HUES48 (cell line): Measurements from ENCODE around the gene ECE1.

ENCODE experiments used
- H3K27ac ChIP-seq: one replicate; pipeline ENCODE4 v1.7.0; 2013; ENCODE audit warnings: low read depth, low read length, inconsistent platforms
- H3K27me3 ChIP-seq: 2 replicates; pipeline ENCODE4 v1.6.1; 2013; ENCODE audit warnings: mild to moderate bottlenecking, low read length; ENCODE audit not compliant: control insufficient read depth, insufficient read depth
- H3K36me3 ChIP-seq: 2 replicates; pipeline ENCODE4 v1.6.1; 2013; ENCODE audit warnings: low read length; ENCODE audit not compliant: control insufficient read depth, insufficient read depth
- H3K4me1 ChIP-seq: 2 replicates; pipeline ENCODE4 v1.6.1; 2013; ENCODE audit warnings: mild to moderate bottlenecking, low read length; ENCODE audit not compliant: control insufficient read depth, insufficient read depth
- H3K4me3 ChIP-seq: 2 replicates; pipeline ENCODE4 v1.5.1; 2013; ENCODE audit warnings: mild to moderate bottlenecking, low read depth, low read length
- H3K9ac ChIP-seq: 2 replicates; pipeline ENCODE4 v1.6.1; 2013; ENCODE audit warnings: mild to moderate bottlenecking, low read depth, low read length, moderate library complexity
- H3K9me3 ChIP-seq: 2 replicates; pipeline ENCODE4 v1.6.1; 2013; ENCODE audit warnings: low read length; ENCODE audit not compliant: control insufficient read depth, insufficient read depth

The ECE1 gene

GRCh38 chr1:21317035-21317689 lies 26.9 kb upstream of the ECE1 start:
- Histone ChIP-seq H3K27ac (no peak overlapping the region), H3K4me1 (peaks cover 57% of the 10 kb centered on the region), H3K4me3 (no peak overlapping the region), H3K9ac (no peak overlapping the region), H3K27me3 (no peaks in the 10 kb centered on the region), H3K36me3 (no peaks in the 10 kb centered on the region), H3K9me3 (no peaks in the 10 kb centered on the region)

DNA sequence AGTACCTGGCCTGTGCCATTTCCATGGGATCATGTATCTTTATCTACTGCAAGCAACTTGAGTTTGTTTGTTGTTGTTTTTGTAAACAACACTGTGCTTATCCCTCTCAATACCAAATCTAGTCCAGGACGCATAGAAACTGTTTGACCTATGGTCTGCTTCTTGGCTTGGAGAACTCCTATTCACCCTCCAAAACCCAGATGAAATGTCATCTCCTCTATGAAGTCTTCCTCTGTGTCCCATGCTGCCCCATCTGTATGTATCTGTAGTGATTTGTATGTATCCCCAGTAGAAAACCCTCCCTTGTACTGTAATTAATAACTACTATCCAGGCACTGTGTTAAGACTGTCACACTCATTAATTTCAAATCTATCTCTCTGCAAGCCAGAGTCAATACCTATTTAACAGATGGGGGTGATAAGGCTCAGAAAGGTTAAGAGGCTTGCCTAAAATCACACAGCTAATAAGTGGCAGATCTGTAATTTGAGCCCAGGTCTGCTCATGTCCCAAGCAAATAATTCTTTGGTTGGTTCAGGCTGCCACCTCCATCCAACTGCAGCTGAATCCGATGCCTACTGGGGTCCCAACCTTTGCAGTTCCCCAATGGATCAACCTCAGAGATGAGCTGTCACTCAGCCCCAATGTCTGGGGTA lies 24.6 kb upstream of the ECE1 start:
- peaks cover 42% of the 10 kb centered on the region for H3K4me1 ChIP-seq
- H3K9me3 ChIP-seq, result no peaks in the 10 kb centered on the region
- no peak overlapping the region for H3K9ac ChIP-seq
- H3K4me3 ChIP-seq, result no peak overlapping the region
- no peaks in the 10 kb centered on the region for H3K36me3 ChIP-seq
- no peaks in the 10 kb centered on the region for H3K27me3 ChIP-seq
- peak overlapping the region; percentile 65 for H3K27ac ChIP-seq

GRCh38 chr1:21313886-21314721 lies 23.8 kb upstream of the ECE1 start:
- Histone ChIP-seq H3K36me3 (no peaks in the 10 kb centered on the region), H3K9ac (no peak overlapping the region), H3K27me3 (no peaks in the 10 kb centered on the region), H3K4me3 (no peak overlapping the region), H3K27ac (peak overlapping the region; percentile 65), H3K9me3 (no peaks in the 10 kb centered on the region), H3K4me1 (peaks cover 35% of the 10 kb centered on the region)

GRCh38 chr1:21313203-21313885 lies 23.1 kb upstream of the ECE1 start:
- Histone ChIP-seq H3K4me1 (peaks cover 35% of the 10 kb centered on the region), H3K27me3 (no peaks in the 10 kb centered on the region), H3K4me3 (no peak overlapping the region), H3K27ac (no peak overlapping the region), H3K36me3 (no peaks in the 10 kb centered on the region), H3K9ac (no peak overlapping the region), H3K9me3 (no peaks in the 10 kb centered on the region)

DNA sequence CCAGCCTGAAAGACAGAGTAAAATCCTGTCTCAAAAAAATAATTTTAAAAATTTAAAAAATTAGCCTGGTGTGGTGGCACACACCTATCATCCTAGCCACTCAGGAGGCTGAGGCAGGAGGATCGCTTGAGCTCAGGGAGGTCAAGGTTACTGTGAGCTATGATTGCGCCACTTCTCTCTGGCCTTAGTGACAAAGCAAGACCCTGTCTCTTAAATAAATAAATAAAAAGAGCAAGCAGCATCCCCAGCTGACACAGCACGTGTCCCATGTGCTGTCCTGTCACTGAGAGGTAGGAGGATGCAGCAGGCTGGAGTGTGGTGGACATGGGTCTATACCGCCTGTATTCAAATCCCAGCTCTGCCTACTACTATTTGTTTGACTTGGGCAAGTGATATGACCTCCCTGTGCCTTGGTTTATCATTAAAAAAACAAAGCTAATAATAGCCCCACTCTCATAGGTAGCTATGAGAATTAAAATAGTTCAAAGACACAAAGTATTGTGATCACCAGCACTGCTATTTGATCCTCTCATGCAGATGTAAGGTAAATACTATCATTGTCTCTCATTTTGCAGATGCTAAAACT lies 22.2 kb upstream of the ECE1 start:
- no peak overlapping the region for H3K9ac ChIP-seq
- H3K36me3 ChIP-seq, result no peaks in the 10 kb centered on the region
- peaks cover 41% of the 10 kb centered on the region for H3K4me1 ChIP-seq
- no peaks in the 10 kb centered on the region for H3K9me3 ChIP-seq
- no peak overlapping the region for H3K27ac ChIP-seq
- H3K4me3 ChIP-seq, result no peak overlapping the region
- H3K27me3 ChIP-seq, result no peaks in the 10 kb centered on the region

DNA sequence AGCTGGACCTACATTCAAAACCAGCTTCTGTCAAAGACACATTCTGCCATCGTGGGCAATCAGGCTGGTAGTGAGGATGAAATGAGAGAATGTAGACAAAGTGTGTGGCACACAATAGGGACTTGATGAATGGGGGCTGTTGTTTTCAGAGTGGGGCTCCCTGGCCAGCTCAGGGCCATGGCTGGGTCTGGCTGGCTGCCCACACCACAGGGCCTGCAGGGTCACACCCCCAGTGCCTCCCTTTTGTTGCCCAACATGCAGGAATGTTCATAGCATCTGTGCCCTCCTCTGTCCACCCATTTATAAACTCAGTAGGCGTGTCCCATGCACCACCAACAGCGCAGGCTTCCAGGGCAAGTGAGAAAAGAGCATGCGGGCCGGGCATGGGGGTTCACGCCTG lies 20.8 kb upstream of the ECE1 start:
- Histone ChIP-seq H3K4me3 (no peak overlapping the region), H3K36me3 (no peaks in the 10 kb centered on the region), H3K9me3 (no peaks in the 10 kb centered on the region), H3K27ac (no peak overlapping the region), H3K4me1 (peaks cover 45% of the 10 kb centered on the region), H3K27me3 (no peaks in the 10 kb centered on the region), H3K9ac (no peak overlapping the region)

DNA sequence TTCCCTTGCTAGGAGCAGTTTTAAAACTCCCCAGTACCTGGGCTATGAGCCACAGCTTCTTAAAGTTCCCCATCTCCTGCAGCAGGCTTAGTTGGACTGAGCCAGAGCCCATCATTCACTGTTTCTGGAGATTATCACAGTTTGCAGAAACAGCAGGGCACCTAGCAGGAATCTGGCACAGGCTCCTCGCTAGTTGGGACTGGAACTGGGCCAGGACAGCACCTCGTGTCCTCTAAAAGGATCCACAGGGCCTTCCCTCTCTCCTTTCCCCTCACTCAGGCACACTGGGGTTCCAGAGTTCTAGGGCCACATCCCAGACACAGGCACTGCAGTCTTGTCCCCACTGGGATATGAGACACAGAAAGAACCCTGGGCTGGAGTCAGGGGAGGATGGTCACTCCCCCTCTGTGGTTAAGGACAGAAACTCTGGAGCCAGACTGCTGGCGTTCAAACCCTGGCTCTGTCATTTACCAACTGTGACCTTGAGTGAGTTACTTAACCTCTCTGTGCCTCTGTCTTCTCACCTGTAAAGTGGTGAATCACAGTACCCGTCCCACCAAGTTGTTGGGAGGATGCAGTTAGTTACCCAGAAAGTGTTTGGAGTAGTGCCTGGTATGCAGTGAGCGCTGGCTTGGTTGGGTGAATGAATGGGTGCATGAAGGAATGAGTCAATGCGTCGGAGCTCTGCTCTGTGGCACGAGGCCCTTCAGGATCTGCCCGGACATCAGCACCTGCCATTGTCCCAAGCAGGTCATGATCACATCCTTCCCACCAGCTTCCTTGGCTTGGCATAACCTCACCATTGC lies 18.8 kb upstream of the ECE1 start:
- Histone ChIP-seq H3K4me3 (no peak overlapping the region), H3K36me3 (no peaks in the 10 kb centered on the region), H3K27me3 (no peaks in the 10 kb centered on the region), H3K4me1 (peaks cover 34% of the 10 kb centered on the region), H3K9me3 (no peaks in the 10 kb centered on the region), H3K27ac (peak overlapping the region; percentile 50), H3K9ac (no peak overlapping the region)

DNA sequence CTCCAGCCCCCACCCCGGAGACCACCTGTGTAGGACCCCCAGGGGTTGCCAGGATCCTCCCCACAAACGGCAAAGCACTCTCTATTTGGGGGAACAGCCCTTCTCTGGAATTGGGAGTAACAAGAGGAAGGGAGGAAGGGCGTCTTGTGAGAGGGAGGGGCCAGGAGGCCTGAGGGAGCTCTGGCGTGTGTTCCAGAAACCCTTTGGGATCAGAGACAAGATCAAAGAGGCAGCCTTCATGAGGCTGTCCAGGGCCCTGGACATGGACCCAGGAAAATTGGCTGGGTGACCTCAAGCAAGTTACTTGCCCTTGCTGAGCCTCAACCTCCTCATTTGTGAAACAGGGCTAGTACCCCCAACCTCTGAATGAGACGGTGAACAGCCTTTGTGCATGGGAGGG lies 18.1 kb upstream of the ECE1 start:
- Histone ChIP-seq H3K4me1 (peaks cover 28% of the 10 kb centered on the region), H3K9me3 (no peaks in the 10 kb centered on the region), H3K27ac (peak overlapping the region; percentile 50), H3K36me3 (no peaks in the 10 kb centered on the region), H3K27me3 (no peaks in the 10 kb centered on the region), H3K9ac (no peak overlapping the region), H3K4me3 (no peak overlapping the region)

DNA sequence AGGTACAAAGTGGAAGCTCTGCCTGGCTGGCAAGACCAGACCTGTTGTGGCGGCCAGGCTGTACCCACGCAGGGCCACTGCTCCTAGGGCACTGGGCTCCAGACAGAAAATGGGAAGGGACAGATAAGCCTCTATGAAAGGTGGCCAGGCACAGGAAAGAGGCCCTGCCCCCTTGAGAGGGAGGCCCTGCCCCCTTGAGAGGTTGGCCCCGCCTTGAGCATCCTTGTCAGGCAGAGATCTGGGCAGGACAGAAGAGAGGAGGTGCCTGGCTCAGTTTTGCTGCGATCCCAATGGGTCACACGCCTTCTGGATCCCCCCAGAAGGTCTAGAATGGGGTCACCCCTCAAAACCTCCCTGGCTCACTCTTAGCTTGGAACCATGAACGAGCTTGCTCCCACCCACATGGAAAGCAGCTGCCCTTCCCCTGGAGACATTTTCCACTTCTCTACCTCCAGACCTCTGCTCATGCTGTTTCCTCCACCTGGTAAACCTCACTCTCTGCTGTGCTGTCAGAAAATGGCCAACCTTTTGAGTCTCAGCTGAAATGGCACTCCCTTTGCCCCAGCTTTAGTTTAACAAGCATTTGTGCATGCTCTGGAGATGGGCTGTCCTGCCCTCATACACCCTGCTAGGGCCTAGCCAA lies 17.5 kb upstream of the ECE1 start:
- no peak overlapping the region for H3K27ac ChIP-seq
- no peaks in the 10 kb centered on the region for H3K27me3 ChIP-seq
- no peak overlapping the region for H3K9ac ChIP-seq
- no peak overlapping the region for H3K4me3 ChIP-seq
- peaks cover 27% of the 10 kb centered on the region for H3K4me1 ChIP-seq
- H3K36me3 ChIP-seq, result no peaks in the 10 kb centered on the region
- no peaks in the 10 kb centered on the region for H3K9me3 ChIP-seq

DNA sequence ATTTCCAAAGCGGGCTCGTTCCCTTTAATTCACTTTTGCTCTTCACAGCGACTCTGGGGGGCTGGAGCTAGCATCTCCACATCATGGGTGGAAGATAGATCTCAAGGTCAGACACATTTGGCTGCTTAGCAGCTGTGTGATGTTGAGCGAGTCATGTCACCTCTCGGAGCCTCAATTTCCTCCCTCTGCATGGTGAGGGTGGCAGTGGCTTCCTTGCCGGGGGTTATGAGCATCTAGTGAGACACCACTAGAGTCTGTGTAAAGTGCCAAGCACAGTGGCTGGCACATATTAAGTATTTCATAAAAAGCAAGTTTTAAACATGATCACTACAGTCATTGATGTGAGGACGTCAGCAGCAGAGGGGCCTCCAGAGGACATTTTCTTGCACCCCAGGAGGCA lies 16.9 kb upstream of the ECE1 start:
- no peak overlapping the region for H3K9ac ChIP-seq
- peaks cover 26% of the 10 kb centered on the region for H3K4me1 ChIP-seq
- H3K36me3 ChIP-seq, result no peaks in the 10 kb centered on the region
- no peaks in the 10 kb centered on the region for H3K27me3 ChIP-seq
- no peak overlapping the region for H3K27ac ChIP-seq
- H3K9me3 ChIP-seq, result no peaks in the 10 kb centered on the region
- H3K4me3 ChIP-seq, result no peak overlapping the region
